GM19455 (cell line): ENCODE results near the gene C2orf49.
A peak's percentile ranks its signal among the peaks of the same experiment; 100 is the strongest.

Source experiments
- ATAC-seq: cut with Tn5 transposase; IDR thresholded peaks from one replicate; pipeline ENCODE4 v1.9.1; 2021; ENCODE audit not compliant: unreplicated experiment

The C2orf49 gene

DNA sequence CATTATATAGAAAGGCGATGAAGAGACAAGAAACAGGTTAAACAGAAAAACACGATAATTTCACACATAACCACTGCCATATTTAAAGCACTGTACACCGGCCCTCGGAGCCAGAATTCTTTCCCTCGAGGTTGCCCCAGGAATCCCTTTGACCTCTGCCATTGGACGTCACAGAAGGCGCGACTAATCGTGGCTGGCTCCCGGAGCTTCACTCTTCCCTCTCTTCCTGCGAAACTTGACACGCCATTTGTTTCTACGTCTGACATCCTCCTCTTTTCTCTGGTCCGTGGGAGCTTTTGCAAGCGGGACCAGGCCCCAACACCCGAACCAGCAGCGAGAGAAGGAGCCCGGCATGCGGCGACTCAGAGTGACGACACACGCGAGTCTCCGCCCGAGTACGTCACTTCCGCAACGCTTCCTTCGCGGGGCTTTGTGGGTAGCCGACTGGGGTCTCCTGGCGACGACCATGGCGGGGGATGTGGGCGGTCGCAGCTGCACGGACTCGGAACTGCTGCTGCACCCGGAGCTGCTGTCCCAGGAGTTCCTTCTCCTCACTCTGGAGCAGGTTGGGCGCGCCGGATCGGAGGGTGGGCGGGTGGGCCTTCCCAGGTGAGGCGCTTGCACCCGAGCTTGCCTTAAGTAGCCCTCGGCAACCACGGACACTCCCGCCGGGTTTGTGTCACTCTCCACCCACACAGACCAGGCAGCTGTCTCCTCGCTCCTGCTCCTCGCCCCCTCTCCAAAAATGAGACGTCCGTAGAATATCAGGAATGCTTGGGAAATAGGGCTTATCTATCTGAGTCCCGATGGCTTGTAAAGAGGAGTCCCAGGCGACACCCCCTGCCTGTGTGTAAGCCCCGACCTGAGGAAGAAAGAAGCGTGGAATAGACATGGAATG is at the start of gene C2orf49:
TSS of gene C2orf49 (plus strand) at position 419 of the 898 bp plus-strand sequence. CDS start at position 467, 48 bp downstream.
- ATAC-seq = peak; percentile 92

DNA sequence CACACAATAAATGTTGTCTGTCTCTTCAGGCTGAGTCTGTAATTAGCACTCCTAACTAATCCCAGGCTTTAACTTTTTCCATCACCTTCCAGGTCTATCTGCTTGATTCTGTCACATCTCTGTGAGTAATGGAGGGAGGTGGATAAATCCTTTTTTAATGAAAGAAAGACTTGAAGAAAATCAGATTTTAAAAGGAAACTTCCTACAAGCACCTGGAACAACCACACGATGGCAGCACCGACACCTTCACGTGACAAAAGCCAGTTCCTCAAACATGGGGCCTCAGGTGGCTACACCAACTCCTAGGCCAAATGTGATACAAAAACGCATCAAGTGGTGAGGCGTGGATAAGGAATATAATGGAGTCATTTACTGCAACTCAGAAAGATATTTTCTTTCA is 49.6 kb upstream of the C2orf49 start:
- ATAC-seq = no peak

- ATAC-seq = no peak
These were observed 49.2 kb upstream of the C2orf49 start for GRCh38 chr2:105288133-105288532.

- ATAC-seq = no peak
These were observed 46.2 kb upstream of the C2orf49 start for GRCh38 chr2:105290981-105291660.

- no peak for ATAC-seq
These were observed 45.4 kb upstream of the C2orf49 start for GRCh38 chr2:105291981-105292380.

DNA sequence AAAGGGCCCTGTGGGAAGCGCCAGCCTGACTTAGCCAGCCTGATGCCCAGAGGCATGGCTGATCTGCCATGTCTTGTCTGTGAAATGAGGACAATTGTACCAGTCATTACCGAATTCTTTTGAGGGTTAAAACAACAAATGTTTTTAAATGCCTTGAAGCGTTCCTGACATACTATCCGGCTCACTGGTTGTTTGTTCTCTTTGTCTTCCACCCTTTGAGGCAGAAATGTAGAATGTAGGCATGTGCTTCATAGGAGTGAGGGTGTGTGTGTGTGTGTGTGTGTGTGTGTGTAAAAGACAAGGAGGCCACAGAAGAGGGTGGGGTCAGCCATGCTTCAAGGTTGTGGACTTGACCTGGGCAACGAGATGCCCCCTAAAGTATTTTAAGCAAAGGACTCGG is 43.3 kb upstream of the C2orf49 start:
- ATAC-seq = no peak

DNA sequence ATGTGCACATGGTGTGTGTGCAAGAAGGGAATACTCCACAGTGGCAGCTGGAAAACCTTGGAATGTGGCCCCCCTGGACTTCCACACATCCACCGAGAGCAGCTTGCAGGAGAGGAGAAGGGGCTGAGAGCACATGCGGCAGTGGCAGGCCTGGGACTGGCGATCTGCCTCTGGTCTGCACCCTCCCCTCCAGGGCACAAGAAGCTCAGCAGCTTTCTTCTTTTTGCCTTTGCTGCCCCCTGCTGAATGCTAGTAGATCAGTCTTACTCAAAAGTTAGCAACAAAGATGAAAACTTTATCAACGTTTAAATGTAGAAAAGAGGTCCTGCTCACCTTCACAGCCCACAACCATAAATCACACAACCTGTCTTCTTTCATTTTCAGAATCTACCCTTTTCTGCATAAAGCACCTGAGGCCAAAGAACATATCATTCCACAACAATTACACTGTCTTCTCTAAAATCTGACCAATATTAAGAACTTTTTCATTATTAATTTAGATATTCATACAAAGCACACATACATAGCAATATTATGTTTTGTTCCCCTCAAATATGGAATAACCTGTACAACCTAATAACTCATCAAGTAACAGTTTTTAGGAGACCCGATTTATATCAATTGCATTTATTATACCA is 42.4 kb upstream of the C2orf49 start:
- ATAC-seq = no peak

DNA sequence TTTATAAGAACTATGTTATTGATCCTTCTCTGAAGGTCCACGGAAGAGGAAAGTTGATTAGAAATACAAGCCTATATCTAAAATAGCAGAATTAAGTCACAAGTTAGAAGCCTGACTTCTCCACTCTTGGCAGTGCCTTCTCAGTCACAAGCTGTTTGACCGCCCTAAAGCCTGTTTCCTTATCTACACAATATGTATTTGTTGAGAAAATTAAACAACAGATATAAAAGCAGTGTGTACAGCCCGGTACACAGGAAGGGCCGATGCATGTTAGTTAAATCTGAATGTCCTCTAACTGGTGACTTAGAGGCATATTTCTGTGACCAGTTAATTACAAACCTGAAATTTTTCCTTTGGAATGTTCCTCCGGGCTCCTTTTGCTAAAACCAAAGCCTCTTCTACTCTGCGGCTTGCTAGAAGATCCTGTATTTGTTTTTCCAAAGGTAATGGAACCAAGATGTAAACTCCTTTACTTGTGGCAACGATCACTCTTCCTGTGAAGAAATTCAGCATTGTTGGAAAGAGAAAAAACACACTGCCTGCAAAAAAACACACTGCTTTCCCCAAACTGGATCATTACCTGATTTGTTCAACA is 41.2 kb upstream of the C2orf49 start:
- ATAC-seq = no peak

GRCh38 chr2:105297216-105297615 is 40.1 kb upstream of the C2orf49 start:
- no peak for ATAC-seq

DNA sequence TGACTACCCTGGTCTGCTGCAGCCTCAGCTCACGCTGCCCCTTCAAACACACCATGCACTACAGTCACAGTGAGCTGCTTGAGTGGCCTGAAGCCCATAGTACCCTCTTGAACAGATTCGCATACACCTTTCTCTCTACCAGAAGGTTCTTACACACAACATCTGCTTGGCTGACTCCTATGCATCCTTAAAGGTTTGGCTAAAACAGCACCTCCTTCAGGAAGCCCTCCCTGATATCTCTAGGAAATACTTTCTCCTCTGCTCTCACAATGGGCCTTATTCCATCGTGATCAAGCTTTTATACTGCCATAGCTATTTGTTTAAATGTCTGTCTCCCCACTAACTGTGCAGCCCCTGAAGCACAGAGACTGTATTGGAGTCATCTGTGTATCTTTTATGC is 39.3 kb upstream of the C2orf49 start:
- ATAC-seq = no peak

DNA sequence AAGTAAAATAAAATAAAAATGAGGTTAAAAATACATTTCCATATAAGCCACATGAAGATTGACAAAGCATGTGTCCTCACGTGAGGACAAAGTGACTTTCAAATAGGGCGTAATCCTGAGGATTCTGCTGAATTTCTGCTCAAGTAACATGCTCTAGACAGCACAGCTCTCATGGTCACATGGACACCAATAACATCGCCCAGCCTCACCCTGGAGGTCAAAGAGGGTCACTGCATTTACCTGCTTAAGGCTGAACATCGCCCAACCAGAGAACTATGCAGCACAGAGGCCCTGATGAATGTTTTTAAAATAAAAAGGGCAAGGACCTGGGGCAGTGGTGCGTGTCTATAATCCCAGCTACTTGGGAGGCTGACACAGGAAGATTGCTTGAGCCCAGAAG is 38.0 kb upstream of the C2orf49 start:
- ATAC-seq = no peak

DNA sequence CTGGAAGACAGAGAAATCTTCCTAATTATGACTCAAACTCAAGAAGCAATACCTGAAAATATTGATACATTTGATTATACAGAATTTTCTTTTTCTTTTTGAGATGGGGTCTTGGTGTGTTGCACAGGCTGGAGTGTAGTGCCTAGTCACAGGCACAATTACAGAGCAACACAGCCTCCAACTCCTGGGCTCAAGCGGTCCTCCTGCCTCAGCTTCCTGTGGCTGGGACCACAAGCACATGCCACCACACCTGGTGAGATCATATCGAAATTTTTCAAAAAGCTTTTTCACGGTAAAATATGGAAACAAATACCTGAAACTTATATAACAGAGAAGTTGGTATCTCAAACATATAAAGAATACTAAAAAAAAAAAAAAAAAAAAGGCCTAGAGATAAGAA is 35.7 kb upstream of the C2orf49 start:
- ATAC-seq = no peak

DNA sequence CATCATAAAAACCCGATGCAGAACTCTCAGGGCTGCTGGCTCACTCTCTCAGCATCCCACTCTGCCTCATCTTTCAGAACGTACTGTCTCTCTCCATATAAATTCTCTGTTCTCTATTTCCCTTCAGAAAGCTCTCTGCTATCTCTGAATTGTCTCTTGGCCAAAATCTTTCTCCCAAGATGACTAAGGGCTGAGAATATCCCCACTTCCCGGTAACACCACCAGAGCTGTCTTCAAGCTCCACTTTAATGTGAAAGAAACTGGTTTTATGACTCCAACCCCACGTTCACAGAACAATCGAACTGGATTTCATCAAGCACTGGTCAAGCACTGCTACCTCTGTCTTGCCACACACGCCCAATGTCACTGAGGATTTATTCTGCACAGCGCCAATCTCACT is 30.2 kb upstream of the C2orf49 start:
- no peak for ATAC-seq

DNA sequence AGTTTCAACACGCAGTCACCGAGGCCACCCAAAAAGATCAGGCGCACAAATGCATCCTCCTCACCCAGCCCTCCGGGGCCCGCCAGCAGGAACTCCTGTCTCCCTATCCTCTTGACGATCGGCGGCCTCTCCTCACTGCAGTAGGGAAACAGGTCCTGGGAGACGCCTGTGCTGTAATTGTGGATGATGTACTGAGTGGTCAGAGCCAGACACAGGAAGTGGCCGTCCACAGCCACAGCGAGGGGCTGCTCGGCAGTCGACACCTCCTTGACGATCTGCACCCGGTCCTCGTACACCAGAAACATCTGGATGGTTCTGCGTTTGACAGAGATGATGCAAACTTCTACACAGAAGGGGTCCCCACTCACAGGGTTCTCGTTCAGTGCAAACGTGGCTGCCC is 29.8 kb upstream of the C2orf49 start:
- ATAC-seq = no peak

GRCh38 chr2:105307962-105308361 is 29.4 kb upstream of the C2orf49 start:
- ATAC-seq = no peak

GRCh38 chr2:105308382-105309146 is 28.8 kb upstream of the C2orf49 start:
- no peak for ATAC-seq

GRCh38 chr2:105309147-105309545 is 28.2 kb upstream of the C2orf49 start:
- no peak for ATAC-seq

DNA sequence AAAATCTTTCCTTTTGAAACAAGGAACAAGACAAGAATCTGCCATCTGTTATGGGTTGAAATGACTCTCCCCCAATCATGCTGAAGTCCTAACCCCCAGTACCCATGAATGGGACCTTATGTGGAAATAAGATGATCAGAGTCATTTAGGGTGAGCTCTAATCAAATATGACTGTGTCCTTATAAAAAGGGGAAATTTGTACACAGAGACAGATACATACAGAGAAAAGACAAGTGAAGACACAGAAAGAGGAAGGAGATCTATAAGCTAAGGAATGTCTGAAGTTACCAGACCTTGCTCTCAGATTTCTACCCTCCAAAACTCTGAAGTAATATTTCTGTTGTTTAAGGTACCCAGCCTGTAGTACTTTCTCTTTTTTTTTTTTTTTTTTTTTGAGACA is 23.5 kb upstream of the C2orf49 start:
- no peak for ATAC-seq

- ATAC-seq = peak; percentile 52
These were observed 22.0 kb upstream of the C2orf49 start for GRCh38 chr2:105315314-105315713.

DNA sequence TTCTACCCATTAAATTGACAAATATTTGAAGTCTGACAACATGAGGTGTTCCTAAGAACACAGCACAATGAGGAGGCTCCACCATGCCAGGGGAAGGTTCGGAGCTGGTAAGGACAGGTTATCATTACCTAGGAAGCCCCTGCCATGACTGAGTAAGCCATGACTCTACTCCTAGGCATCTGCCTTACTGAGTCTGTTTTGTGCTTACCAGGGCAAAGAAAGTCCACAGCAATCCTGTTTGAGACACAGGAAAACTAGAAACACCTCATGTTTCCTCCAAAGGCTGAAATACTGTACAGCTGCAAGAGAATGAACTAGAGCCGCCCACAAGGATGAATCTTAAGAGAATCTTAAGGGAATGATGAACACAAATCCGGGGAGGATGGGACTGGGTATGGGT is 19.4 kb upstream of the C2orf49 start:
- ATAC-seq = no peak
